ENCODE measurements around the gene B4GALNT1.

The B4GALNT1 gene

GRCh38 chr12:57623385-57623784 is 9.6 kb downstream of the B4GALNT1 start:
- in situ Hi-C loops (cut with HindIII; ENCODE audit: low sequenced_read_pairs): no loop called here
- no peak for DNase-seq (ENCODE audit: low read depth)
- no peak overlapping the region for H3K4me3 ChIP-seq (ENCODE audit: low read depth, low read length)
- no peak for TF ChIP-seq CTCF (IDR thresholded peaks at IDR 0.05; ENCODE audit: low read depth, low read length, missing control alignments)

GRCh38 chr12:57622293-57623245 is 10.4 kb downstream of the B4GALNT1 start:
- no peak for TF ChIP-seq CTCF (IDR thresholded peaks at IDR 0.05; ENCODE audit: low read depth, low read length, missing control alignments)
- in situ Hi-C loops (cut with HindIII; ENCODE audit: low sequenced_read_pairs): no loop called here
- no peak for DNase-seq (ENCODE audit: low read depth)
- no peak overlapping the region for H3K4me3 ChIP-seq (ENCODE audit: low read depth, low read length)

GRCh38 chr12:57621497-57622292 is 11.3 kb downstream of the B4GALNT1 start:
- in situ Hi-C loops (cut with HindIII; ENCODE audit: low sequenced_read_pairs): no loop called here

GRCh38 chr12:57620936-57621496 is 12.0 kb downstream of the B4GALNT1 start:
- no peak for DNase-seq (ENCODE audit: low read depth)
- in situ Hi-C loops (cut with HindIII; ENCODE audit: low sequenced_read_pairs): no loop called here
- TF ChIP-seq CTCF (IDR thresholded peaks at IDR 0.05; ENCODE audit: low read depth, low read length, missing control alignments): no peak
- H3K4me3 ChIP-seq (ENCODE audit: low read depth, low read length): peak overlapping the region; percentile 32

More at GRCh38 chr12:57621497-57622292, 11.3 kb downstream of the B4GALNT1 start:
- no peak for DNase-seq (ENCODE audit: low read depth)
- peak overlapping the region; percentile 32 for H3K4me3 ChIP-seq (ENCODE audit: low read depth, low read length)
- peak; percentile 93 for TF ChIP-seq CTCF (IDR thresholded peaks at IDR 0.05; ENCODE audit: low read depth, low read length, missing control alignments)

- in situ Hi-C loops (cut with HindIII; ENCODE audit: low sequenced_read_pairs): no loop called here
- H3K4me3 ChIP-seq (ENCODE audit: low read depth, low read length): no peak overlapping the region
- no peak for DNase-seq (ENCODE audit: low read depth)
- no peak for TF ChIP-seq CTCF (IDR thresholded peaks at IDR 0.05; ENCODE audit: low read depth, low read length, missing control alignments)
Observed at GRCh38 chr12:57620245-57620935, 12.6 kb downstream of the B4GALNT1 start.
